Ascending aorta (tissue), 2 donors: ENCODE data around the gene NKX6-2. TPM values are rescaled to one million over a fixed set of nuclear protein-coding genes. Genes with fewer than 3 reads are reported as not detected.

Source experiments
- DNase-seq, 2 donors: peaks; one replicate each; pipeline ENCODE4 v3.0.0-alpha.2; 2019; ENCODE audit warnings: low spot score in 2 of 2
- H3K27ac ChIP-seq, 2 donors: fragments of 200-600 bp; sonication (generic); one replicate each; pipeline ENCODE4 v1.5.1; 2016 to 2017; ENCODE audit warnings: mild to moderate bottlenecking in 1 of 2
- H3K27me3 ChIP-seq: fragments of 200-600 bp; sonication (generic); one replicate; pipeline ENCODE4 v1.5.1; 2017
- H3K36me3 ChIP-seq, 2 donors: fragments of 200-600 bp; sonication (generic); one replicate each; pipeline ENCODE4 v1.5.1; 2016
- H3K4me1 ChIP-seq, 2 donors: fragments of 200-600 bp; sonication (generic); one replicate each; pipeline ENCODE4 v1.5.1; 2016 to 2017; ENCODE audit warnings: mild to moderate bottlenecking in 1 of 2
- H3K4me3 ChIP-seq, 2 donors: fragments of 200-600 bp; sonication (generic); one replicate each; pipeline ENCODE4 v1.5.1; 2016 to 2017; ENCODE audit warnings: mild to moderate bottlenecking in 1 of 2
- H3K9me3 ChIP-seq, 2 donors: fragments of 200-600 bp; sonication (generic); one replicate each; pipeline ENCODE4 v1.5.1; 2016
- CTCF ChIP-seq, 3 experiments: fragments of 200-600 bp in 2 of 3; fragments of 450-650 bp in 1 of 3; sonication (generic) in 2 of 3; IDR thresholded peaks; one replicate each; pipeline ENCODE4 v1.5.1; 2016 to 2019; ENCODE audit warnings: antibody characterized with exemption in 3 of 3, mild to moderate bottlenecking in 1 of 3, moderate library complexity in 1 of 3
- intact Hi-C: fragments of 100-400 bp; cut with DNase I; formaldehyde crosslinking; loops from one replicate; pipeline ENCODE4 v1.15.1; 2023
- total RNA-seq: library from RNA; depleted of rRNA; stranded (reverse); fragments of >200 nt; gene quantifications from one replicate; pipeline ENCODE4 v1.1.0, GENCODE V29; 2016

The NKX6-2 gene
- total RNA-seq, 1 donor from 2014 or later = not detected

GRCh38 chr10:132804785-132805426 is 19.0 kb upstream of the NKX6-2 start:
- no peak for DNase-seq
- H3K27me3 ChIP-seq = no peaks in the 10 kb centered on the region
- intact Hi-C loops = no loop called here
- no peaks in the 10 kb centered on the region for H3K4me1 ChIP-seq
- TF ChIP-seq CTCF (IDR thresholded peaks at IDR 0.05) = no peak
- H3K4me3 ChIP-seq = no peak overlapping the region
- H3K36me3 ChIP-seq = no peaks in the 10 kb centered on the region
- no peak overlapping the region for H3K27ac ChIP-seq
- peaks cover 0 to 7% of the 10 kb centered on the region in 2 donors for H3K9me3 ChIP-seq

DNA sequence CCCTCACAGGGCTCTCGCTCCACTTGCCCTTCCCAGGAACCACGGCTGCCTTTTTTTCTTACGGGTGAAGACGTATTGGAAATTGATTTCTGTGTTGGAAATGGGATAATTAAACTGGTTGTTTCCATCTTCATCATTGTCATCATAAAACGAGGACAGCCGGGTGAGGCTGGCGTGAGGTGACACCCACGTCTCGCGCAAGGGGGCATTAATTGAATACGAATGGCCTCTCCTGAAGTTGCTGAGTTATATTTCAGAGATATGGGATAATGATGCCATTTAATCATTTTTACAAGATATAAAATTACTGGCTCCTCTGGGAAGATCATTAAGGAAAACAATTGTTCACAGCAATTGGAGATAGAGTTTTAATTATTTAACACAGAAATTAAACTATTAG is 18.3 kb upstream of the NKX6-2 start:
- H3K27ac ChIP-seq = no peak overlapping the region
- H3K36me3 ChIP-seq = no peaks in the 10 kb centered on the region
- H3K9me3 ChIP-seq = peaks cover 0 to 7% of the 10 kb centered on the region in 2 donors
- H3K4me3 ChIP-seq = no peak overlapping the region
- TF ChIP-seq CTCF (IDR thresholded peaks at IDR 0.05) = no peak
- H3K4me1 ChIP-seq = no peaks in the 10 kb centered on the region
- intact Hi-C loops = no loop called here
- DNase-seq = no peak
- no peaks in the 10 kb centered on the region for H3K27me3 ChIP-seq

DNA sequence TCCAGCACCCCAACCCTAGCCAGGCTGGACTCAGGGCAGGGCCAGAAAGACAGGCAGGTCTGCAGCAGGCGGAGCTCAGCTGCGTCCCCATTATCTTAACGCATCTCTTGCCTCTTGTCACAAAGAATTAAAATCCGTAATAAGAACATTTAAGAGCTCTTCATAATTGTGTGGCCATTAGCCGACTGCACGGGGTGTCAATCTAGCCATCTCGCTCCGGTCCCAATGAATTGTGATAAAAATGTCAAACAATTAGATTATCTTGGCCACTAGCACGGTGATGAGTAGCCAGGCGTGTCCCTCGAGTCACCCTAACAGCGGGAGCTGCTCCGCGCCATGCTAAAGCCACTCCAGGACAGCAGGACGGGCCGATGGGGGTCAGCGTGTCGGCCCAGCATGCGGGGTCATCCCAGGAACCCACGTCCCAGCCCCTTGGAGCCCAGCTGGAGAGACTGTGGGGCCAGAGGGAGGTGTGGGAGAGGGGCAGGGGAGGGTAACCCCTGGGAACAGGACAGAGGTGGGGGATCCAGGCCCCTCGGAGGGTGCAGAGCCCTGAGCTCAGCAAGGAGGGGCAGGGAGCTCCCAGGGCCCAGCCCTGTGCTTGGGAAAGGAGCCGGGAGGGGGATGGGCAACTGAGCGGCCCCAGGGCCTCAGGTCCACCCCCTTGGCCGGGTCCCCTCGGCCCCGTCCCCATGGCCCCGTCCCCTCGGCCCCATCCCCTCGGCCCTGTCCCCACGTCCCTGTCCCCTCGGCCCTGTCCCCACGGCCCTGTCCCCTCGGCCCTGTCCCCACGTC is 17.7 kb upstream of the NKX6-2 start:
- H3K4me1 ChIP-seq = no peaks in the 10 kb centered on the region
- H3K9me3 ChIP-seq = peaks cover 0 to 7% of the 10 kb centered on the region in 2 donors
- no peak overlapping the region for H3K27ac ChIP-seq
- H3K27me3 ChIP-seq = no peaks in the 10 kb centered on the region
- no peak for TF ChIP-seq CTCF (IDR thresholded peaks at IDR 0.05)
- intact Hi-C loops = no loop called here
- no peaks in the 10 kb centered on the region for H3K36me3 ChIP-seq
- no peak overlapping the region for H3K4me3 ChIP-seq
- DNase-seq = no peak

- no peaks in the 10 kb centered on the region for H3K27me3 ChIP-seq
- no peak overlapping the region for H3K27ac ChIP-seq
- H3K36me3 ChIP-seq = no peaks in the 10 kb centered on the region
- H3K4me3 ChIP-seq = no peak overlapping the region
- DNase-seq = no peak
- no peak for TF ChIP-seq CTCF (IDR thresholded peaks at IDR 0.05)
- H3K4me1 ChIP-seq = no peaks in the 10 kb centered on the region
- H3K9me3 ChIP-seq = peaks cover 0 to 7% of the 10 kb centered on the region in 2 donors
- intact Hi-C loops = no loop called here
Observed at GRCh38 chr10:132802694-132803320, 16.9 kb upstream of the NKX6-2 start.

- DNase-seq = no peak
- intact Hi-C loops = no loop called here
- H3K4me3 ChIP-seq = no peak overlapping the region
- no peaks in the 10 kb centered on the region for H3K36me3 ChIP-seq
- no peaks in the 10 kb centered on the region for H3K4me1 ChIP-seq
- TF ChIP-seq CTCF (IDR thresholded peaks at IDR 0.05) = no peak
- no peaks in the 10 kb centered on the region for H3K27me3 ChIP-seq
- peaks cover 0 to 7% of the 10 kb centered on the region in 2 donors for H3K9me3 ChIP-seq
- H3K27ac ChIP-seq = no peak overlapping the region
Observed at GRCh38 chr10:132802048-132802447, 16.1 kb upstream of the NKX6-2 start.
